ENCODE measurements around the gene MAGEB1.

Gene MAGEB1

DNA sequence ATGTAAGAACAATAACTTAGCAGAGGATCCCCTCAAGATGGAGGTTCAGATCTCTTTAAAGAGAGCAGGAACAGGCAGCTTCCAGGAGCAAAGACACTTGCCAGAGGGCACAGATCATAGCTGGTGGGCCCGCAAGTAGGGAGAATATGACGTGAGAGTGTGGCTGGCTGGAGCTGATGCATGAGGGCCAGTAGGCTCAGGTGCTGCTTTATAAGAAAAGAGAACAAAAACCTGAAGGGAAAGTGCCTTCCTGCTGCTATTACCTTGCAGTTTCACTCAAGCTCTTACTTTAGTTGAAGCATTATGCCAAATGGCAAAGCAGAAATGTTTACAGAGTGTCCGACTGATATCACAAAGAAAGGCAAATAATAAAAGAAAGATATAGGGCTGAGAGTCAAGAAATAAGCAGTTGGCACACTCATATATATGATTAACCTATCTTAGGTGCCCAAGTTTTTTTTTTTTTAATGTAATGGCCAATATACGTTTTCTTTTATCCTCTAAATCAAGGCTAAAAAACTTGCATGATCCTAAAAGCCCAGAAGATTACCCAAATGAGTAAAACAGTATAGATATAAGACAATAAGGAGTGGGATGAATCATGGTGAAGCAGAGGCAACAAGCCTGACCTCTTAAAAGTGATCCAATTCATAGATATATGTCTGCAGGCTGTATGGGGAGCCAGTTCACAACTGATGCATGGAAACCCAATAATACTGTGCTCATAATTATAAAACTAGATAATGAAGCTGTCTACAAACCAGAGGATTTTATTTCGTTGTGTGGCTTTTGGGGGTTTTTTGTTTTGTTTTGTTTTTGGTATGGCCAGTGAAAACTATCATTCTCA, 49.7 kb downstream of the MAGEB1 start:
- no peak for DNase-seq

- no peak for DNase-seq
Measured at GRCh38 chrX:30301208-30301607, 54.3 kb downstream of the MAGEB1 start.

Data from amygdala (tissue), 56 donors.